K562 (cell line): Measurements from ENCODE around the gene P2RY11.

Source experiments
- HDAC1 ChIP-seq, 2 experiments: fragments of 450-650 bp; IDR thresholded peaks; 2 replicates each; pipeline ENCODE4 v1.6.1; 2016 to 2017; ENCODE audit warnings: inconsistent platforms in 1 of 2, mild to moderate bottlenecking in 1 of 2, moderate library complexity in 1 of 2
- SREBF2 ChIP-seq: sonication (generic); formaldehyde crosslinking; IDR thresholded peaks from 2 replicates; pipeline ENCODE4 v1.4.0; 2020; ENCODE audit warnings: mild to moderate bottlenecking, missing genetic modification reagents
- TEAD1 ChIP-seq, 2 experiments: fragments of 450-650 bp in 1 of 2; sonication (generic) in 1 of 2; formaldehyde crosslinking; IDR thresholded peaks; 2 replicates each; pipeline versions ENCODE4 v1.4.0 to v1.8.0; 2020 to 2022; ENCODE audit warnings: mild to moderate bottlenecking in 2 of 2, missing genetic modification reagents in 1 of 2
- U2AF2 ChIP-seq: fragments of 200-400 bp; formaldehyde crosslinking; optimal IDR thresholded peaks from 2 replicates; pipeline ENCODE3; 2017; ENCODE audit warnings: low read depth, mild to moderate bottlenecking, low read length

- TF ChIP-seq TEAD1 (CRISPR knock-in tag; IDR thresholded peaks at IDR 0.05) (0 out of 4 replicates have a peak, but pooled peaks of 1 of the 2 experiments have one; percentile 37), HDAC1 (IDR thresholded peaks at IDR 0.05) (no peak), U2AF2 (no peak), SREBF2 (CRISPR knock-in tag) (no peak)
Observed at GRCh38 chr19:10112895-10113591, 1.6 kb downstream of the P2RY11 start.
